GM18858 (cell line): Measurements from ENCODE around the gene PPP1R1B.
"Not testable (repeated sequence)": the region's sequence is repeated elsewhere in the genome, so short reads cannot be mapped to it uniquely, and the experiment has no call there.

Experiments used
- ATAC-seq: cut with Tn5 transposase; IDR thresholded peaks from one replicate; pipeline ENCODE4 v1.9.1; 2021; ENCODE audit not compliant: unreplicated experiment

PPP1R1B gene

GRCh38 chr17:39626171-39627046 lies at the start of gene PPP1R1B:
PPP1R1B (plus strand) TSS chr17:39626952; CDS start chr17:39627393, 441 bp downstream.
- ATAC-seq = no peak

- no peak for ATAC-seq
These were observed 48.5 kb upstream of the PPP1R1B start for GRCh38 chr17:39578272-39578671.

- ATAC-seq = no peak
These were observed 47.3 kb upstream of the PPP1R1B start for GRCh38 chr17:39579318-39580081.

GRCh38 chr17:39580082-39580468 lies 46.7 kb upstream of the PPP1R1B start:
- ATAC-seq = no peak

- ATAC-seq = no peak
These were observed 45.5 kb upstream of the PPP1R1B start for GRCh38 chr17:39581071-39581758.

- ATAC-seq = no peak
These were observed 45.0 kb upstream of the PPP1R1B start for GRCh38 chr17:39581759-39582085.

GRCh38 chr17:39582658-39583057 lies 44.1 kb upstream of the PPP1R1B start:
- no peak for ATAC-seq

GRCh38 chr17:39590180-39590579 lies 36.6 kb upstream of the PPP1R1B start:
- not testable (repeated sequence) for ATAC-seq

- ATAC-seq = no peak
These were observed 34.5 kb upstream of the PPP1R1B start for GRCh38 chr17:39591958-39592954.

GRCh38 chr17:39593371-39593770 lies 33.4 kb upstream of the PPP1R1B start:
- ATAC-seq = no peak

GRCh38 chr17:39595294-39595693 lies 31.5 kb upstream of the PPP1R1B start:
- no peak for ATAC-seq

GRCh38 chr17:39595928-39596510 lies 30.7 kb upstream of the PPP1R1B start:
- ATAC-seq = no peak

GRCh38 chr17:39596543-39597267 lies 30.0 kb upstream of the PPP1R1B start:
- ATAC-seq = no peak

GRCh38 chr17:39597372-39598046 lies 29.2 kb upstream of the PPP1R1B start:
- ATAC-seq = no peak

- ATAC-seq = no peak
These were observed 28.7 kb upstream of the PPP1R1B start for GRCh38 chr17:39598047-39598481.

GRCh38 chr17:39598630-39599003 lies 28.1 kb upstream of the PPP1R1B start:
- ATAC-seq = no peak

GRCh38 chr17:39599004-39599664 lies 27.6 kb upstream of the PPP1R1B start:
- ATAC-seq = no peak

- ATAC-seq = no peak
These were observed 27.0 kb upstream of the PPP1R1B start for GRCh38 chr17:39599665-39600231.
